NT2/D1 (cell line): ENCODE measurements around the gene RFTN1.

Source experiments
- SUZ12 ChIP-seq: IDR thresholded peaks from 2 replicates; pipeline ENCODE4 v1.6.1; 2011; ENCODE audit not compliant: insufficient read length, insufficient read depth; ENCODE audit errors: extremely low read depth
- YY1 ChIP-seq: IDR thresholded peaks from 2 replicates; pipeline ENCODE4 v1.6.1; 2011; ENCODE audit not compliant: insufficient read length, insufficient read depth
- ZNF274 ChIP-seq: IDR thresholded peaks from 2 replicates; pipeline ENCODE4 v1.6.1; 2011; ENCODE audit warnings: mild to moderate bottlenecking, low read depth, low read length

DNA sequence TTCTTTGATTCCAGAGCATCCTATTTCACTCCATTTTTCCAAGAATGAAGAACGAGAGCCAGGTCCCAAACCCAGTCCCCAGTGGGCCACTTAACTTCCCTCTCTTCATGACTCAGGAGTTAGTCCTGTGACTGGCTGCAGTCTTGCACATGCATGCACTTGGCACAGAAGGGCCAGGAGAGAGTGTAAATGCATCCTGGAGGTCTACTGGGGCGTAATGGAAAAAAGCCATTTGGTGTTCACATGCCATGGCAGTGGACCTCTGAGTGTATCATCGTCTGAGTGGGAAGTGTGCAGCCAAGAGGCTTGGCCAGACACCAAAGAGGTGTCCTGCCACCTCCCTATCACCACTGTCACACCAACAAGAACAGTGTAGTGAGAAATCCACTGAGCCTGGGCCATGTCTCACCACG, 15.1 kb upstream of the RFTN1 start:
- TF ChIP-seq ZNF274 (no peak), YY1 (no peak), SUZ12 (no peak)
